GM12865 (cell line): ENCODE data around the gene RFX2.

Source experiments
- DNase-seq: peaks from one replicate; pipeline ENCODE4 v3.0.0; 2010; ENCODE audit warnings: low read depth
- H3K4me3 ChIP-seq: 2 replicates; pipeline ENCODE4 v1.5.1; 2011; ENCODE audit warnings: mild to moderate bottlenecking, low read depth, low read length, control low read depth
- TF ChIP-seq, protein P1 (sequence below): IDR thresholded peaks from 2 replicates; pipeline ENCODE4 v1.5.1; 2011; ENCODE audit warnings: low read length, control low read depth, low read depth, inconsistent platforms; ENCODE audit not compliant: insufficient read depth; ENCODE audit errors: missing control alignments

The RFX2 gene

GRCh38 chr19:6088602-6089049 lies 21.7 kb downstream of the RFX2 start:
- no peak overlapping the region for H3K4me3 ChIP-seq
- DNase-seq, result peak; percentile 46
- TF ChIP-seq, protein P1, sequence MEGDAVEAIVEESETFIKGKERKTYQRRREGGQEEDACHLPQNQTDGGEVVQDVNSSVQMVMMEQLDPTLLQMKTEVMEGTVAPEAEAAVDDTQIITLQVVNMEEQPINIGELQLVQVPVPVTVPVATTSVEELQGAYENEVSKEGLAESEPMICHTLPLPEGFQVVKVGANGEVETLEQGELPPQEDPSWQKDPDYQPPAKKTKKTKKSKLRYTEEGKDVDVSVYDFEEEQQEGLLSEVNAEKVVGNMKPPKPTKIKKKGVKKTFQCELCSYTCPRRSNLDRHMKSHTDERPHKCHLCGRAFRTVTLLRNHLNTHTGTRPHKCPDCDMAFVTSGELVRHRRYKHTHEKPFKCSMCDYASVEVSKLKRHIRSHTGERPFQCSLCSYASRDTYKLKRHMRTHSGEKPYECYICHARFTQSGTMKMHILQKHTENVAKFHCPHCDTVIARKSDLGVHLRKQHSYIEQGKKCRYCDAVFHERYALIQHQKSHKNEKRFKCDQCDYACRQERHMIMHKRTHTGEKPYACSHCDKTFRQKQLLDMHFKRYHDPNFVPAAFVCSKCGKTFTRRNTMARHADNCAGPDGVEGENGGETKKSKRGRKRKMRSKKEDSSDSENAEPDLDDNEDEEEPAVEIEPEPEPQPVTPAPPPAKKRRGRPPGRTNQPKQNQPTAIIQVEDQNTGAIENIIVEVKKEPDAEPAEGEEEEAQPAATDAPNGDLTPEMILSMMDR, result no peak

- TF ChIP-seq, protein P1, result no peak
- peak; percentile 77 for DNase-seq
- peak overlapping the region; percentile 34 for H3K4me3 ChIP-seq
Observed at GRCh38 chr19:6087074-6087571, 23.2 kb downstream of the RFX2 start.

- DNase-seq, result no peak
- no peak overlapping the region for H3K4me3 ChIP-seq
- TF ChIP-seq, protein P1, result no peak
Observed at GRCh38 chr19:6086068-6086788, 24.1 kb downstream of the RFX2 start.

- TF ChIP-seq, protein P1, result no peak
- H3K4me3 ChIP-seq, result no peak overlapping the region
- no peak for DNase-seq
Observed at GRCh38 chr19:6084821-6085220, 25.5 kb downstream of the RFX2 start.

GRCh38 chr19:6079107-6079506 lies 31.2 kb downstream of the RFX2 start:
- TF ChIP-seq, protein P1, result no peak
- no peak for DNase-seq
- no peak overlapping the region for H3K4me3 ChIP-seq

DNA sequence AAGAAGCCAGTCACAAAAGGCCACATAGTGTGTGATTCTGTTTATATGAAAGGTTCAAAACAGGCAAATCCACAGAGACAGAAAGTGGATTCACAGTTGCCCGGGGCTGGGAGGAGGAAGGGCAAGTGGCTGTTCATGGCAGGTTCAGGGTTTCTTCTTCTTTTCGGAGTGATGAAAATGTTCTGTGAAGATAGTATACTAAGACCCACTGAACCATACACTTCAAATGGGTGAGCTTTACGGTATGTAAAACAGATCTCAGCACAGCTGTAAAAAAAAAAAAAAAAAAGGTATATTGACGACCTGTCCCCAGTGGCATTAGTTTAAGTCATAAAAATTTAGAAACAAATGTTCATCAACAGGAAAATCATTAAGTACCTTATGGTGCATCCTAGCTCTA lies 32.2 kb downstream of the RFX2 start:
- no peak for DNase-seq
- TF ChIP-seq, protein P1, result no peak
- no peak overlapping the region for H3K4me3 ChIP-seq

- no peak overlapping the region for H3K4me3 ChIP-seq
- TF ChIP-seq, protein P1, result no peak
- no peak for DNase-seq
Observed at GRCh38 chr19:6076675-6077463, 33.4 kb downstream of the RFX2 start.
